ENCODE data around the gene MAVS.

GRCh38 chr20:3815703-3816315, 30.8 kb upstream of the MAVS start:
- TF ChIP-seq, protein P1, sequence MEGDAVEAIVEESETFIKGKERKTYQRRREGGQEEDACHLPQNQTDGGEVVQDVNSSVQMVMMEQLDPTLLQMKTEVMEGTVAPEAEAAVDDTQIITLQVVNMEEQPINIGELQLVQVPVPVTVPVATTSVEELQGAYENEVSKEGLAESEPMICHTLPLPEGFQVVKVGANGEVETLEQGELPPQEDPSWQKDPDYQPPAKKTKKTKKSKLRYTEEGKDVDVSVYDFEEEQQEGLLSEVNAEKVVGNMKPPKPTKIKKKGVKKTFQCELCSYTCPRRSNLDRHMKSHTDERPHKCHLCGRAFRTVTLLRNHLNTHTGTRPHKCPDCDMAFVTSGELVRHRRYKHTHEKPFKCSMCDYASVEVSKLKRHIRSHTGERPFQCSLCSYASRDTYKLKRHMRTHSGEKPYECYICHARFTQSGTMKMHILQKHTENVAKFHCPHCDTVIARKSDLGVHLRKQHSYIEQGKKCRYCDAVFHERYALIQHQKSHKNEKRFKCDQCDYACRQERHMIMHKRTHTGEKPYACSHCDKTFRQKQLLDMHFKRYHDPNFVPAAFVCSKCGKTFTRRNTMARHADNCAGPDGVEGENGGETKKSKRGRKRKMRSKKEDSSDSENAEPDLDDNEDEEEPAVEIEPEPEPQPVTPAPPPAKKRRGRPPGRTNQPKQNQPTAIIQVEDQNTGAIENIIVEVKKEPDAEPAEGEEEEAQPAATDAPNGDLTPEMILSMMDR (IDR thresholded peaks at IDR 0.05), result no peak
- no peak for TF ChIP-seq POLR2A (IDR thresholded peaks at IDR 0.05)

All from heart left ventricle (tissue), 13 donors.